T-helper 9 cell (primary cell): ENCODE results near the gene FANCM.

Experiments
- DNase-seq: peaks from one replicate; pipeline ENCODE4 v3.0.0-alpha.2; 2020

The FANCM gene

DNA sequence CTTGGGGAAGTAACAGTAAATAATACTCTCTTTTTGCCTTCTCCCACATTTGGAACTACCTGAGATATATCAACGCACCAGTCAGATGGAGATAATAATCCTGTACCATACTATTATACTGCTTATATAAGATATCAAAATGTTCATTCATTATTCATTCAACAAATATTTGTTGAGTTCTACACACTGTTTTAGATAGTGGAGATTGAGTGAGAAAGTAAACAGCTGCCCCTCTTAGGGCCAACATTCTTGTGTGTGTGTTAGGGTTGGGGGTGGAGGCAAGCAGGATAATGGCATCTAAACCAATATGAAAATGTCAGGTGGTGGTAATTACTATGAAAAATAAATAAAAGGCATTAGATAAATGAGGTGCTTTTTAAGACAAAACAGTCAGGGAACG is 103.3 kb downstream of the FANCM start:
- no peak for DNase-seq

DNA sequence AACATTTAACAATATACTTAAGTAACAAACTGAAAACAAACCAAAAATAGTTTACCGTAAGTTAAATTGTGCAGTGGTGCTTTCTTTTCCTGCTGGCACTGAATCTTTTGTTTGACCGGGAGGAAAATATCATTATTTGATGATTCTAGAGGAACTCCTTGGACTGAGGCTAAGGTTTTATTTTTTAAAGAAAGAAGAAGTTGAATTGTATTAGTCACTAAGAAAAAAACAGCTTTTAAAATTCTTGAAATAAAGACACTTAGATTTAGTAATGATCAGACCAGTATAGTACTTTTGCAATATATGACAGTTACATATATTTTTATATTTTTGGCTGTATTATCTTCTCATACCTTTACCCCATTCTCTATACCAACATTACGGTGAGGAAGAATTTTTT is 107.0 kb downstream of the FANCM start:
- no peak for DNase-seq

DNA sequence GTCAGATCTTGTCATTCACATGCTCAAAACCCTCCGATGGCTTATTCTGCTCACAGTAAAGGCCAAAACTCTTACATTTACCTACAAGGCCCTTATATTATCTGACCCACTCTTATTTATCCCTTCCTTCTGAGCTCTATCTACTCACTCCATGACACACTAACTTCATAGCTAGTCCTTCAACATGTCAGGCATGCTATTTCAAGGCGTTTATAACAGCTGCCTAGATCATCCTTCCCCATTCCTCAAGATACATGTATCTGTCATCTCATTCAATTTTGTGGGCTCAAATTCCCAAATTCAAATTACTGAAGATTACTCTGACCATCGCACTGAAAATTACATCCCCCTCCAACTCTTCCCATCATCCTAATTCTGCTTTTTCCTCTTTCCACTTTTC is 110.4 kb downstream of the FANCM start:
- no peak for DNase-seq

DNA sequence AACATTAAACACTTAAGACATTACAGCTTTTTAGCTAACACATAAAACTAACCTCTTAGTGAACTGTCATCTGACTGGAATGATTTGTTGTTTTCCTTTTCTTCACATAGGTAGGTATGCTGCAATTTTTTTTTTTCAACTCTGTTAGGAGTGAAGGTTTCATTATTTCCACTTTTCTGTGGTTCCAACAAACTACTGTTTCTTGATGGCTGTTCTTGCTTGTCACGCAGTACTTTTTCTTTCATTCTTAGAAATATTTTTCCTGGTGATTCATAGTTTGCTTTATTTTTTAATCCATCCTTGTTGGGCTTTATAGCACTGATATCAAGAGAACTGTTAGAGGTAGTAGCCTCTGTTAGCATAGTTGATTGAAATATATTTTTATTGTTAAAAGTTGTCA is 111.0 kb downstream of the FANCM start:
- no peak for DNase-seq

DNA sequence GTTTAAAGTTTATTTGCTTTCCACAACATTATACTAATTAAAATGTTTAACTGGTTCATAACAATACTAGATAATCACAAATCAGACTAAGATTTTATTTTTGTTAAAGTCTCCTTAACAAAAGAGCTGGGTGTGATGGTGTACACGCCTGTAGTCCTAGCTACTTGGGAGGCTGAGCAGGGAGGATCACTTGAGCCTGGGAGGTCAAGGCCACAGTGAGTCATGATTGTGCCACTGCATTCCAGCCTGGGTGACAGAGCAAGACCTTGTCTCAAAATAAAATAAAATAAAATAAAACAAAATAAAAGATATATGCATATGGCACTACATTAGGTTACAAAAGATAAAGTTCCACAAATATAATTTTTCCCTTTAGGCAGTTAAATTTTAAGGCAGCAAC is 111.7 kb downstream of the FANCM start:
- DNase-seq = no peak

DNA sequence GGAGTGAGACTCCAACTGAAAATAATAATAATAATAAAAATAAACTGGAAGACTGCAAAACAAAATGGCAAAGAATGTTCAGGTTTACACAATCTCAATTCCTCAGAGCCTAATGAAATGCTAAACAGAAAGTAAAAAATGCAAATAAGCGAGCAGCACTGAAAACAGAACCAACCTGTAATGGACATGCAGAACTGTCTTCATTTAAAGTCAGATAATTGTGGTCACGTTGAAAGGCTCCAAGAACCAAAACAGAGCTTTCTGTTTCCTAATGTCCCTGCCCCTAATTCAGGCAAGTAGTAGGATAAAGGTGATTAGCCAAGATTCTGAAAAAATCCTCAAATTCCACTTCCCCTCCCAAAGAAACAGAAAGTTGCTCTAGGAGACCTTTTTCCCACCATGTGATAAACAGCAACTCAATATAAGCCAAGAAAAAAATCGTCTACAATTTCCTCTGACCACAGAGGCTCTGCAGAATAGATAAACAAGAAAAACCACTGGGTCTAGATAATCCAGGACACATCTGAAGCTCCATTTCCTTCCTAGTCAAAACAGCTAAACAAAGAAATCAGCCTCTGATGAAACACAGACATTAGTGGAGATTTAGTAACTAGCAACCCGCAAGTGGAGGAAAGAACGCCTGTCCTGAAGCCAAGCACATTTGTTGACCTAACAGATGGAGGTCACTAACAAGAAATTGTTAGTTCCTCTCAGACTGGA is 114.3 kb downstream of the FANCM start:
- no peak for DNase-seq
